ENCODE measurements around the gene FZD1. TPM values are rescaled to one million over a fixed set of nuclear protein-coding genes. Genes with fewer than 3 reads are reported as not detected.

Gene FZD1
- total RNA-seq, 2 donors from 2014 or later = 9.4 to 14.5 TPM

DNA sequence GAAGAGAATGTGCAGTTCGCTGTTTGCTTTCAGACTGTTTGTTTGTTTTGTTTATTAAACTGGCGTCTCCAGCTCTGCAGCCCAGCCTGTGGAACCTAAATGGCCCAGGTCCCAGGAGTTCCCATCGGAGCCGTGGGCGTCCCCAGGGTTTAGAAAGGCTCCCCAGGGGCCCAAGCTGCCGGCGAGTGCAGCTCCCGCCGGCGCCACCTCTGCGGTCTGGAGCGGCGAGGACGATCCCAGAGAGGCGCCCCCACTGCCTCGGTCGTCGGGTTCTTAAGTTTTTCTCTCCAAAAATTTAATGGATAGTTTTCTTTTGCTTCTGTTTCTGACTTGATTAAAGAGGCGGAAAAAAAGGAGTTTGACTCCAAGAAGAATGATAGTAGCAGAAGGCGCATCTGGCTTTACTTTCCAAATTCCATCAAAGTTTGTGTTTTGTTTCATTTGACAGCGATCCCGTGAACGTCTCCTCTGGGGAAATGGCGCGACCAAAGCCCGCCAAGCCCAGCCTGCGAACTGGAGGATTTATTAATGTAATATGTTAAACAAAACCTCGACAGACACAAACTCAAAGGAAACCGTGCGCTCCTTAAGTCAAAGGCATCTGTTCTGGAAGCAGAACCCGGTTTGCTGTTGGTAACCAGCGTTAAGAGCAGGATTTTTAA lies 718 bp upstream of the FZD1 start:
- ATAC-seq (peak in 1 of 2 donors; percentile 24), DNase-seq (peak; percentile 52)
- intact Hi-C loops (cut with DNase I) = loop anchor here in 1 of 2 donors (5.0 kb wide), 1 partner anchor 181 kb away; no protein-coding TSS in a partner anchor

DNA sequence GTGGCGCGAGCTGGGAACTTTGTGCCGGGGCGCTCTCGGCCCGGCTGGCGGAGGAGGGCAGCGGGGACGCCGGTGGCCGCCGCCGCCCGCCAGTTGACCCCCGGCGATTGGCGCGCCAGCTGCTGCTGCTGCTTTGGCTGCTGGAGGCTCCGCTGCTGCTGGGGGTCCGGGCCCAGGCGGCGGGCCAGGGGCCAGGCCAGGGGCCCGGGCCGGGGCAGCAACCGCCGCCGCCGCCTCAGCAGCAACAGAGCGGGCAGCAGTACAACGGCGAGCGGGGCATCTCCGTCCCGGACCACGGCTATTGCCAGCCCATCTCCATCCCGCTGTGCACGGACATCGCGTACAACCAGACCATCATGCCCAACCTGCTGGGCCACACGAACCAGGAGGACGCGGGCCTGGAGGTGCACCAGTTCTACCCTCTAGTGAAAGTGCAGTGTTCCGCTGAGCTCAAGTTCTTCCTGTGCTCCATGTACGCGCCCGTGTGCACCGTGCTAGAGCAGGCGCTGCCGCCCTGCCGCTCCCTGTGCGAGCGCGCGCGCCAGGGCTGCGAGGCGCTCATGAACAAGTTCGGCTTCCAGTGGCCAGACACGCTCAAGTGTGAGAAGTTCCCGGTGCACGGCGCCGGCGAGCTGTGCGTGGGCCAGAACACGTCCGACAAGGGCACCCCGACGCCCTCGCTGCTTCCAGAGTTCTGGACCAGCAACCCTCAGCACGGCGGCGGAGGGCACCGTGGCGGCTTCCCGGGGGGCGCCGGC lies 870 bp downstream of the FZD1 start:
- ATAC-seq = peak; percentile 35 to 39

DNA sequence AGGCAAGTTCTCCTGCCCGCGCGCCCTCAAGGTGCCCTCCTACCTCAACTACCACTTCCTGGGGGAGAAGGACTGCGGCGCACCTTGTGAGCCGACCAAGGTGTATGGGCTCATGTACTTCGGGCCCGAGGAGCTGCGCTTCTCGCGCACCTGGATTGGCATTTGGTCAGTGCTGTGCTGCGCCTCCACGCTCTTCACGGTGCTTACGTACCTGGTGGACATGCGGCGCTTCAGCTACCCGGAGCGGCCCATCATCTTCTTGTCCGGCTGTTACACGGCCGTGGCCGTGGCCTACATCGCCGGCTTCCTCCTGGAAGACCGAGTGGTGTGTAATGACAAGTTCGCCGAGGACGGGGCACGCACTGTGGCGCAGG lies 1.4 kb downstream of the FZD1 start:
- DNase-seq = peak; percentile 35
- intact Hi-C loops (cut with DNase I) = no loop called here
- no peak for ATAC-seq

More for the DNA sequence above, 870 bp downstream of the FZD1 start:
- intact Hi-C loops (cut with DNase I) = loop anchor here in 1 of 2 donors (5.0 kb wide), 1 partner anchor 183 kb away; no protein-coding TSS in a partner anchor
- peak; percentile 66 for DNase-seq

DNA sequence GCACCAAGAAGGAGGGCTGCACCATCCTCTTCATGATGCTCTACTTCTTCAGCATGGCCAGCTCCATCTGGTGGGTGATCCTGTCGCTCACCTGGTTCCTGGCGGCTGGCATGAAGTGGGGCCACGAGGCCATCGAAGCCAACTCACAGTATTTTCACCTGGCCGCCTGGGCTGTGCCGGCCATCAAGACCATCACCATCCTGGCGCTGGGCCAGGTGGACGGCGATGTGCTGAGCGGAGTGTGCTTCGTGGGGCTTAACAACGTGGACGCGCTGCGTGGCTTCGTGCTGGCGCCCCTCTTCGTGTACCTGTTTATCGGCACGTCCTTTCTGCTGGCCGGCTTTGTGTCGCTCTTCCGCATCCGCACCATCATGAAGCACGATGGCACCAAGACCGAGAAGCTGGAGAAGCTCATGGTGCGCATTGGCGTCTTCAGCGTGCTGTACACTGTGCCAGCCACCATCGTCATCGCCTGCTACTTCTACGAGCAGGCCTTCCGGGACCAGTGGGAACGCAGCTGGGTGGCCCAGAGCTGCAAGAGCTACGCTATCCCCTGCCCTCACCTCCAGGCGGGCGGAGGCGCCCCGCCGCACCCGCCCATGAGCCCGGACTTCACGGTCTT lies 1.9 kb downstream of the FZD1 start:
- ATAC-seq = no peak
- peak; percentile 53 for DNase-seq
- intact Hi-C loops (cut with DNase I) = no loop called here

DNA sequence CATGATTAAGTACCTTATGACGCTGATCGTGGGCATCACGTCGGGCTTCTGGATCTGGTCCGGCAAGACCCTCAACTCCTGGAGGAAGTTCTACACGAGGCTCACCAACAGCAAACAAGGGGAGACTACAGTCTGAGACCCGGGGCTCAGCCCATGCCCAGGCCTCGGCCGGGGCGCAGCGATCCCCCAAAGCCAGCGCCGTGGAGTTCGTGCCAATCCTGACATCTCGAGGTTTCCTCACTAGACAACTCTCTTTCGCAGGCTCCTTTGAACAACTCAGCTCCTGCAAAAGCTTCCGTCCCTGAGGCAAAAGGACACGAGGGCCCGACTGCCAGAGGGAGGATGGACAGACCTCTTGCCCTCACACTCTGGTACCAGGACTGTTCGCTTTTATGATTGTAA lies 2.5 kb downstream of the FZD1 start:
- ATAC-seq = no peak
- intact Hi-C loops (cut with DNase I) = no loop called here
- no peak for DNase-seq

DNA sequence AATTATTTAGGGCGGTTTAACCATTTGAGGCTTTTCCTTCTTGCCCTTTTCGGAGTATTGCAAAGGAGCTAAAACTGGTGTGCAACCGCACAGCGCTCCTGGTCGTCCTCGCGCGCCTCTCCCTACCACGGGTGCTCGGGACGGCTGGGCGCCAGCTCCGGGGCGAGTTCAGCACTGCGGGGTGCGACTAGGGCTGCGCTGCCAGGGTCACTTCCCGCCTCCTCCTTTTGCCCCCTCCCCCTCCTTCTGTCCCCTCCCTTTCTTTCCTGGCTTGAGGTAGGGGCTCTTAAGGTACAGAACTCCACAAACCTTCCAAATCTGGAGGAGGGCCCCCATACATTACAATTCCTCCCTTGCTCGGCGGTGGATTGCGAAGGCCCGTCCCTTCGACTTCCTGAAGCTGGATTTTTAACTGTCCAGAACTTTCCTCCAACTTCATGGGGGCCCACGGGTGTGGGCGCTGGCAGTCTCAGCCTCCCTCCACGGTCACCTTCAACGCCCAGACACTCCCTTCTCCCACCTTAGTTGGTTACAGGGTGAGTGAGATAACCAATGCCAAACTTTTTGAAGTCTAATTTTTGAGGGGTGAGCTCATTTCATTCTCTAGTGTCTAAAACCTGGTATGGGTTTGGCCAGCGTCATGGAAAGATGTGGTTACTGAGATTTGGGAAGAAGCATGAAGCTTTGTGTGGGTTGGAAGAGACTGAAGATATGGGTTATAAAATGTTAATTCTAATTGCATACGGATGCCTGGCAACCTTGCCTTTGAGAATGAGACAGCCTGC lies 3.1 kb downstream of the FZD1 start:
- DNase-seq (peak; percentile 36), ATAC-seq (no peak)
- intact Hi-C loops (cut with DNase I) = no loop called here

DNA sequence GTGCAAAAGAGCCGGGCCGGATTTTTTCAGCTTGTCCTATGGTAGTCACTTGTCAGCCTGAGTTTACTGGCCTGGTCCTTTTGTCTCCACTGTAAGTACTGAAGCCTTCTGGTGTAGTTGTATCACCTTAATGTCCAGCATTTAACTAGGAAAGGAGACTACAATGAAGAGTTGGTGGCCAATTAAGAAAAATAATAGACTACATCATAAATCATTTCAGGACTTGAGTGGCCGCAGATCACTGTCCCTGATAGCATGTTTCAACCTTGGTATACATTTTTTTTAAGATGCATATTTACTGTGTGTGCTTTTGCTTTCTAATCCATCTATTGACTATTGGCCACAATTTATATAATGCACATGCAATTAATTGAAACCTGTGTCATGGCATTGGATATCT lies 6.1 kb downstream of the FZD1 start:
- no peak for ATAC-seq
- no peak for DNase-seq
- intact Hi-C loops (cut with DNase I) = no loop called here

DNA sequence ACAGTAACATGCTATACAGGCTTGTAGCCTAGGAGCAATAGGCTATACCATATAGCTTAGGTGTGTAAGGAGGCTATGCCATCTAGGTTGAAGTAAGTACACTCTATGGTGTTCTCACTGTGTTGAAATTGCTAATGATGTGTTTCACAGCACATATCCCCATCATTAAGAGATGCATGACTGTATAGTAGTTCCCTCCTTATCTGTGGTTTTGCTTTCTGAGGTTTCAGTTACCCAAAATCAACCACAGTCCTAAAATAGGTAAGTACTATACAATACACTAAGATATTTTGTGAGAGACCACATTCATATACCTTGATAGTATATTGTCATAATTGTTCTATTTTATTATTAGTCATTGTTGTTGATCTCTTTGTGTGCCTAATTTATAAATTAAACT lies 12.7 kb downstream of the FZD1 start:
- intact Hi-C loops (cut with DNase I) = no loop called here
- ATAC-seq = no peak
- no peak for DNase-seq

DNA sequence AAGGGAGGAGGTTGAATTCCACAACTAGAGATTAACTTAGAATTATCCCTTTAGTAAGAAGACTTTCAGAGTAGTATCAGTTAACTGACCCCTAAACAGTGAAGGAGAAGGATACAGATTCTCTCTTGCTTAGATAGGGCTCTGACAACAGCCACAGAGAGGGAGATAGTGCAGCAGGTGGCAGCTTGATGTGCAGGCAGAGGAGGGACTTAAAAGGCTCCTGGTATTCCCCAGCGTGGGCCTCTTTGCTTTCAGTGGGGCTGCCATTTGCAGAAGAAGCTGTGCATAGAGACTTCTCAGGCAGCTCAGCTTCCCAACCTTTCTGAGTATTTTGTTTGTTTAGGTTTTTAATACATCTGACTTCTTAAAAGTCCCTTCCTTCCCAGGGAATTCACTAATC lies 16.0 kb downstream of the FZD1 start:
- ATAC-seq = no peak
- DNase-seq = no peak
- intact Hi-C loops (cut with DNase I) = loop anchor here in 1 of 2 donors (10.0 kb wide), 1 partner anchor 355 kb away; no protein-coding TSS in a partner anchor

DNA sequence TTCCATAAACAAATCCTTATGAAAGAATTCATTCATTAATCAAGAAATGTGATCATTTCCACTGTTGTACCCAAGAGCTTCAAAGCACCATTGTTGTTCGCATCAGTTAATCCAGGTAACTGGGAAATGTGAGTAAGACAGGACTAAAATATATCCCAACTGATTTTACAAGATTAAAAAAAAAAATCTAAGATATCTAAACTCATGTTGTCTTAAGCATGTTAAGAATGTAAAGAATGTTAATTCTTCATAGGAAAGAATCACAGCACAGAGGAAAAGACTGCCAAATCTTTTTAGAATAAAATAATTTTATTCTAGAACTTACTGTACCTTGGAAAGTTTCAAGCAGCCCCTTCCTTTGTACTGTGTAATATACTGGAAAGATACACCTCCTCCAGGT lies 16.4 kb downstream of the FZD1 start:
- intact Hi-C loops (cut with DNase I) = loop anchor here in 1 of 2 donors (10.0 kb wide), 1 partner anchor 354 kb away; no protein-coding TSS in a partner anchor
- ATAC-seq (no peak), DNase-seq (no peak)

DNA sequence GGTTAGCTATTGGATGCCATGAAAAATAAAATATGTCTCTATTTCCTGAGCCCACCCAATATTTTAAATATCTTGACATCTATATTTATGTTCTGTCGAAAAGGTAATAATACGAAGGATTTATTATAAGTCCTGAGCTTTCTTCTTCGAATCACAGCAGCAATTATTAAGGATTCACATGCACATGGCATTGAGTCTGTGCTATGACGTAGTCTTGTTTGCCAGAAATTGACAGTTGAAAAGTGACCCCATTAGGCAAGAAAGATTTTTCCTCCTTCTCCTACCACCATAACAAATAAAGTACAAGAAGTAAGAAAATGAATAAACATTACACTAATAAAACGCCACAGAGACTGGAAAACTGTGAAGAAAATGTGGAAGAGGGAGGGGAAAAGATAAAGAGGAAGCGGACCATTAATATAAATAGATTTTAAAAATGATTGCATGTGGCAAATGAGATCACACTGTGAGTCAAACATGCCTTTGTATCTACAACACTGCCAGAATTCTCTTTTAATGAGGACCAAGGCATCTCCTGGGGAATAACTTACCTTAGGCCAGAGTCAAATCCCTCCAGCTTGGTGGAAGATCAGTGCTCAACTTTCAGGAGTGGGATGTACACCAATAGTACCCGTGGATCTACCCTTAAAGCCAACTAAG lies 21.6 kb downstream of the FZD1 start:
- DNase-seq (no peak), ATAC-seq (no peak)
- intact Hi-C loops (cut with DNase I) = loop anchor here in 1 of 2 donors (10.0 kb wide), 1 partner anchor 349 kb away; no protein-coding TSS in a partner anchor

DNA sequence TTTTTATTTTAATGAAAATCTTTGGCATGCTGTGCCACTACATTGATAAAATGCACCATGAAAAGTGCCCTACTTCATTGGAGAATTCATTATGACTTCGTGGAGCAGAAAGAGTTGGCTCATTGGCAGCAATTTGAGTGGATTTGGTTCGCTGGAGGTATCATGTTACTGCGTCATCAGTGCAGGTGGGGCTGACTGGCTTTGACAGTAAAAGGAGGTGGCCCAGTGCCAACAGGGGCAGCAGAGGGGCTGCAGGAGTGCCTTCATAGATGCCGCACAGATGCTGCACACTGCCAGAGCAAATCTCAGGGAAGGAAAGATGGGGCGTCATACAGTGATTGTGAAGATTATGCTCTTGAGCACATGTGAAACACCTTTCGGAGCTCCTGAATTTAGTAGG lies 22.2 kb downstream of the FZD1 start:
- intact Hi-C loops (cut with DNase I) = loop anchor here in 1 of 2 donors (10.0 kb wide), 1 partner anchor 348 kb away; no protein-coding TSS in a partner anchor
- DNase-seq (no peak), ATAC-seq (no peak)

DNA sequence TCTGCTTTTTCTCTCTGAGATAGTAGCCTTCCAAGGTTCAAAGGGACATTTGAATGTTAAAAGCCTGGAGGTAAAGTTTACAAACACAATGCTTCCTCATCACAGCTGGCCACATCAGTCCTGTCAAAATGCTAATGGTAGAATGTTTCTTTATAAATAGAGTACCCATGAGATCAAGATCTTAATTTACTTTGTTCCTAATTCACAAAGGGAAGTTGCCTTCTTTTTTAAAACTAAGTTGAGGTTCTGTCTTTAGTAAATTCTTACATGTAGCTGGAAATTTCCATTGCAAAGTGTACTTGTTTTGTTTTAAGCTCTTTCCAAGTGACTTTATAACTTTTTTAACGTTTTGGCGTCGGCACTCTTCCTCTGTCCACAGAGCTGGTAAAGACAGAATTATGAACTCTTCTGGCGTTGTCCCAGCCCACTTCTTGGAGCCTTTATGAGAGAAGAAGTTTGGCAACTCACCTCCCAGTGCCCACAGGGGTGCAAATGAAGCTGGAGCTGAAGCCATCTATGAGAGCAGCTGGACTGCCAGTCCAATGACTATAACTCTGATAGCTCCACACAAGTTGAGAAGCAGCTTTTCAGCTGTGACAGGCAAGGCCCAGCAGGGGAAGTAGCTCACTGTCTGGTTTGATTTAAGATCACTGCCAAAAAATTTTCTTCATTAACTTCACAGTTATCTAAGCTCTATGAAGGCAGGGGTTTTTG lies 23.3 kb downstream of the FZD1 start:
- peak; percentile 59 to 68 for ATAC-seq
- DNase-seq = no peak
- intact Hi-C loops (cut with DNase I) = loop anchor here in 1 of 2 donors (10.0 kb wide), 1 partner anchor 347 kb away; no protein-coding TSS in a partner anchor

DNA sequence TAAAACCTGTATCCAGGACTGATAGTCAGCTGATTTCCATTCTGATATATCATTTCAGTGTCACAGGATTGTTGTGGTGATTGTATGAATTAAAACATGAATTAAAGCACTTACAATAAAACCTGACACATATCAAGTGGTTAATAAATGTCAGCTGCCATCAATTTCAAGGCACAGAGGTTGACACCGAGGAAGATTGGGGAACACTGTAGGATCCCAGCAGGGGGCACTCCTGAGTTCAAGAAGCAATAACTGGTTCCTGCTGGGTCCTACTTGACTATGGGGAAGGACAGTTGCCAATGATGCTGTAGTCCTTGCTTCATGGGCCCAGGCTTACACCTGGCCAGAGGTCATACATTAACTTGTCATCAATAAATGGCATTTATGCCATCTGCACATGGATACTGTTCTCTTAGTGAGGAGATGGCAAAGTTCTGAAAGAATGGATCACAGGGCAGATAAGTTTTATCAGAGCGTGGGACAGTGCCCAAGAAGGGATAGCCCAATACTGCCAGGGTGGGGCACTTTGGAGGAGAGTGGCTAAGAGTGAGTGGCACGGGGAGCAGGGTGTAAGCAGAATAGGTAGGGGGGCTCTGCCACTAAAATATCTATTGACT lies 24.1 kb downstream of the FZD1 start:
- ATAC-seq (peak; percentile 47 to 67), DNase-seq (peak; percentile 54)
- intact Hi-C loops (cut with DNase I) = loop anchor here in 1 of 2 donors (10.0 kb wide), 1 partner anchor 346 kb away; no protein-coding TSS in a partner anchor

DNA sequence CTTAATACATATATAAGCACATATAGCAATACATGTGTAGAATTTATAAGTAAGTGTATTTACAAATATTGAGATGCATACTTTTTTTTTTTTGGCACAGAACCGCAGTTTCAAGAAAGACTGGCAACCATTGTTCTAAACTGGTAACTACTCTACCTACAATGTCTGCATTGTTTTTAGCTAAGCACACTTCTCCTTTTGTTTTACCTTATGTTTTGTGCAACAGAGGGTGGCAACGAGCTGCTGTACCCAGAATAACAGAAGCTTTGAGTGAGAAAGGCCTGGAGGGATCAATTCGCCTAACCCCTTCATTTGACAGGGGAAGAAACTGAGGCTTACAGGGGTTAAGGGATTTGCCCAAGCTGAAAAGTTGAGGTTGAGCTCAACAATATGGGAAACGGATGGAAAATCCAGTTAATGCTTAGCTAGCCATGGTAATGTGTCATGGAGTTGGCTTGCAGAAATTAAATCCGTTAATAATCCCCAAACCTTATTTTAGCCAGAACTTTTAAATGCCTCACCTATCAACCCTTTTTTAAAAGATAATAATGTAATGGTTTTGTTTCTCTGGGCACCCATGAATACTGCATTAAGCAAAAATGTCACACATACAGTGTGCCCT lies 25.5 kb downstream of the FZD1 start:
- DNase-seq = no peak
- intact Hi-C loops (cut with DNase I) = loop anchor here in 1 of 2 donors (10.0 kb wide), 1 partner anchor 345 kb away; no protein-coding TSS in a partner anchor
- no peak for ATAC-seq

DNA sequence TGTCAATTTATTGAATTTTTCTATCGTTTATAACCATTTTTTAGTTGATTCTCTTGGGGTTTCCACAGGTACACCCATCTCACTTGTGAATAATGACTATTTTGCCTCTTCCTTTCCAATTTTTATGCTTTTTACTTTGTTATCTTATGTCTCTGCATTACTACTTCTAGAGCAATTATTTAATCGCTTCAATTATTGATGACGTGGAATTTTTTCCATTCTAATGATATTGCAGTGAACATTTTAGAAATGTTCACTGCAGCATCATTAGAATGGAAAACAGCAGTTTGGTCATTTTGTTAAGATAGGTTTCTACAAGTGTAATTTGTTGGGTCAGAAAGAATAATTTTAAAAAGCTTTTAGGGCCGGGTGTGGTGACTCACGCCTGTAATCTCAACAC lies 27.1 kb downstream of the FZD1 start:
- no peak for DNase-seq
- intact Hi-C loops (cut with DNase I) = no loop called here
- no peak for ATAC-seq

DNA sequence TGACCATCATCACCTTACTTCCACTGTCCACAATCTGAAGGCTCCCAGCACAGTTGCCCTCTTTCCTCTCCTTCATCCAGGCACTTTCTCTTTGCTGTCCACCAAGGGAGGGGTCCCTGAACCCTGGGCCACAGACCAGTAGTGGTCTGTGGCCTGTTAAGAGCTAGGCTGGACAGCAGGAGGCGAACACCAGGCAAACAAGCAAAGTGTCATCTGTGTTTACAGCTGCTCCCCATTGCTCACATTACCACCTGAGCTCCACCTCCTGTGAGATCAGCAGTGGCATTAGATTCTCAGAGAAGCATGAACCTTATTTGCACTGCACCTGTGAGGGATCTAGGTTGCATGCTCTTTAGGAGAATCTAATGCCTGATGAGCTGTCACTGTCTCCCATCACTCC lies 27.7 kb downstream of the FZD1 start:
- intact Hi-C loops (cut with DNase I) = no loop called here
- ATAC-seq = no peak
- DNase-seq = no peak

Data from left cardiac atrium (tissue), 4 donors.